NOMO-1 (cell line): ENCODE data around the gene APLN.
A peak's percentile ranks its signal among the peaks of the same experiment; 100 is the strongest.

Experiments used
- DNase-seq, 2 experiments: peaks; one replicate each; lab custom pipeline; 2025; ENCODE audit not compliant: unreplicated experiment in 2 of 2; lab: John Stamatoyannopoulos, UW

The APLN gene

GRCh38 chrX:129663171-129663570 is 8.4 kb upstream of the APLN start:
- DNase-seq, result no peak

- DNase-seq, result no peak
Observed at GRCh38 chrX:129661369-129661768, 6.6 kb upstream of the APLN start.

GRCh38 chrX:129659861-129660260 is 5.1 kb upstream of the APLN start:
- peak in 1 of 2 experiments; percentile 3 for DNase-seq

GRCh38 chrX:129659141-129659540 is 4.4 kb upstream of the APLN start:
- DNase-seq, result no peak

DNA sequence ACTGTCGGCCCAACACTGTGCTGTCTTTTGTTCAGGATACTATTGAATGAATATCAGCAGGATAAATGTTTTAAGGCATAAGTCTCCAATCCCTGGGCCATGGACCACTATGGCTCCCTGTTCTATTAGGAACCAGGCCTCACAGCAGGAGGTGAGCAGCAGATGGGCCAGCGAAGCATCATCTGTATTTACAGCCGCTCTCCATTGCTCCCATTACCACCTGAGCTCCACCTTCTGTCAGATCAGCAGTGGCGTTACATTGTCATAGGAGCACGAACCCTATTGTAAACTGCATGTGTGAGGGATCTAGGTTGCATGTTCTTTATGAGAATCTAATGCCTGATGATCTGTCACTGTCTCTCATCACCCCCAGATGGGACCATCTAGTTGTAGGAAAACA is 3.7 kb upstream of the APLN start:
- no peak for DNase-seq

- DNase-seq, result no peak
Observed at GRCh38 chrX:129655547-129656249, 942 bp upstream of the APLN start.

- no peak for DNase-seq
Observed at GRCh38 chrX:129653971-129654651, 645 bp downstream of the APLN start.

DNA sequence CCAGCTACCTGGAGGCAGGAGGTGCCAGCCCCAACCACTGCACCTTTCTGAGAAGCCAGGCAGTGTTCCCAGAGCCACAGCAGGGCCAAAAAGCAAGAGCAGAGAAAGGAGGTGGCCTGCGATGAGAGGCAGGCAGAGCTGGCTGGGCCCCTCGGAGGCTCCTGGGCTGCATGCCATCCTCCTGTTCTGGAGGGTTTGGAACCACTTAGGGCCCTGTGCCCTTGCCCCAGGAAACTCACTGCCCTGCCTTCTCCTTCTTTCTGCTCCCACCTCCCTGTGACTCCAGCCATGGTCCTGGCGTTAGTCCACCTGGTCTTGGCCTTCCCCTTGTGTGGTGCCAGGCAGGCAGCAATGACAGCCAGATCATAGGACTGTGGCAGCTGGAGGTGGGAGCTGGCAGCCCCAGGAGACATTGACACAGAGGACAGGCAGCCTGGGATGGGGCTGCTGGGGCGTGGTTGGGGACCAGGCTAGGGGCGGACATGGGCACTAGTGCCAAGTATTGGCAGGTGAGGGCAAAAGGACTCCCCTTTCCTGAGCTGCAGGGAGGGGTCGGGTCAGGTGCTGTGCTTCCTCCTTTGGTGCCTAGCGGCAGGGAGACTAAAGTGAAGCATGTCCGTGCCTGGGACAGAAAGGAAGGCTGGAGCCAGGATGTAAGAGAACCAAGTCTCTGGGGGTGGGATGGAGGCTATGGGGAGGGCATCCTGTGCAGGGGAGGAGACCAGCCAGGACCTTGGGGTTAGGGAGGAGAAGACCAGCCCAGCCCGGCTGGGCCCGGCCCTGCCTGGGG is 1.4 kb downstream of the APLN start:
- no peak for DNase-seq

GRCh38 chrX:129652565-129653169 is 2.1 kb downstream of the APLN start:
- DNase-seq, result no peak

DNA sequence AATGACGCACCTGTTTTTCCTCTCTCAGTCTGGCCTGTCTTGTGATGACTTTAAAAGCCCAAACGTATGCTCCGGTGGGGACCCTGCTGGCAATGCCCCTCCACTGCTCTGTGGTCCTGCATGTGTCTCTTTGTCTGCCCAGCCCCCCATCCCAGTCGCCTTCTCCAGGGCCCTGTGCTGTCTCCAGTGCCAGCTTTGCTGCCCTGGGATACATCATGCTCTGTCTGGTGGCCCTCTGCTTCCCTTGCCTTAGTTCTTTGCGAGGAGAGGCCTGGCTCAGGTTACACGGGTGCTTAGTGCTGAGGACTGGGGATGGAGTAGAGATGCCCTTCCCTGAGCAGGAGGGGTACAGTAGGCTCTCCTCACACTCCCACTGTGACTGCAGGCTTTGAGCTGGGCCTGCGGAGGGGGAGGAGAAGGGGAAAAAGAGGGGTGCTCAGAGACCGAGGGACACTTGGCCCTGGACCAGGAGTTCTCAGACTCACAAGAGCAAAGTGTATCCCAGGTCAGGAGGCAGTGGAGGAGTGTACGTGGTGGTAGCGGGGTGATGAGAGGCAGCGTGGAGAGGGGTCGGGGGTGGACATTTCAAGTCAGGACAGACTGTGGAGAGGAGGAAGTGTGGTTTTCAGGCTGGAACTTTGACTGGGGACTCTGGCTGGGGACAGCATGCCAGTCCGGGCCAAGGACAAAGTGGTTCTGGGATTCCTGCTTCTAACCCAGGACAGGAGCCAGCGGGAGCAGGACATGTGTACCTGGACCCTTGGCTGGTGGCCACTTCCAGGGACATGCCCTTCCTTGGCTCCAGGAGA is 2.8 kb downstream of the APLN start:
- no peak for DNase-seq

- DNase-seq, result no peak
Observed at GRCh38 chrX:129650821-129651510, 3.8 kb downstream of the APLN start.

DNA sequence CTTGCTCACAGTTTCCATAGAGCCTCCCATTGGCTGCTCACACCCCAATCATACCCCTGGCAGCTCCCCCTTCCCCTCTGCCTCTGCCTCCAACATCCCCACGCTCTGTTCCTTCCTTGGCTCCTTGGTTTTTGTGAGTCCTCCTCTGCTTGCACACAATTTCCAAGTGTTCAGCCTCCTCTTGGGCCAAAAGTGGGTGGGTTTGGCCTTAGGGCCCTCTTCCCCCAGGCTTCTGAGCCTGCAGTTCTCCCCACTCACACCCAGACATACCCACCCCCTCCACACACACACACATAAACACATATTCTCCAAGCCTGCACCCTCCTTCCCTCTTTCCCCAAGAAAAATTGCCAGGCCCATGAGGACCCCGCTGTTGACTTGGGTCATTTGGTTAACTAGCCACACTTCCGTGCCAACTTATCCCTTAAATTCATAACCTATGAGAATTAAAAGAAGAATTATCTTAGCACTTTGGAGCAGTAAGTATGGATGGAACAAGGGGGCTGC is 4.5 kb downstream of the APLN start:
- no peak for DNase-seq

DNA sequence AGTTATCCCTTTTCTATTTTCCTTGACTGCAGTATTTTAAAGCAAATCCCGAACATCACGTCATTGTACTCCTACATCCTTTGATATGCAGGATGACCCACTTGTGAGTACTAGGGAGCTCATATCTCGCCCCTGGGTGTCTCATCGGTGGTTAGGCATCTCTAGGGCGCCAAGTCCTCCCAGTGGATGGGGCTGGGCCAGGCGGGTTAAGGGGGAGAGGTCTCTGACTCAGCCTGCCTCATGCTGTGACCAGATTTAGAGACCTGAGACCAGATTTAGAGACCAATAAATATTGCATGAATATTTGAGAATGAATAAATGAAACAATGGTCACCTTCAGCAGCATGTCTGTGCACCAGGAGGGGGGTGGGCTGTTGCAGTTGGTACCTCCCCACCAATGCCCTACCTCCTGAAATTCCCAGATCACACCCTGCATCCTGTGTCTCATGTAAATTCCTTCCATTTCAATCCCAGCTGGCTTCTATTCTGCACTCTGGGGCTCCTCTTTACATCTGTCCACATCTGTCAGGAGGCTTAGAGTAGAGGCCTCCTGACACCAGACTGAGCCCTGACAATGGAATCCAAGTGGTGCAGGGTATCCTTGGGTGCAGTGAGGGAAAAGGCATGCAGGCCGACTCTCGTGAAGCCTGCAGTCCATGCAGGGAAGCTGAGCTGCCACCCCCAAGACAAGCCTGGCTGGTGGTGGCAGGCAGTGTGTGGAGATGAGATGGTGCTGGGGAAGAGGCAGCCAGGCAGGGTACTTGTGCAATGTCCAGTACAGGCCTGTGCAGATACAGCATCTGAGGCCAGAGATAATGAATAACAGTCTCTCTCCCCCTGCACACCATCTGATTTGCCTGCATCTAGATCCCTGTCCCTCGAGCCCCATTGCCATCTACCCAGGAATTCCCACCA is 5.2 kb downstream of the APLN start:
- no peak for DNase-seq

DNA sequence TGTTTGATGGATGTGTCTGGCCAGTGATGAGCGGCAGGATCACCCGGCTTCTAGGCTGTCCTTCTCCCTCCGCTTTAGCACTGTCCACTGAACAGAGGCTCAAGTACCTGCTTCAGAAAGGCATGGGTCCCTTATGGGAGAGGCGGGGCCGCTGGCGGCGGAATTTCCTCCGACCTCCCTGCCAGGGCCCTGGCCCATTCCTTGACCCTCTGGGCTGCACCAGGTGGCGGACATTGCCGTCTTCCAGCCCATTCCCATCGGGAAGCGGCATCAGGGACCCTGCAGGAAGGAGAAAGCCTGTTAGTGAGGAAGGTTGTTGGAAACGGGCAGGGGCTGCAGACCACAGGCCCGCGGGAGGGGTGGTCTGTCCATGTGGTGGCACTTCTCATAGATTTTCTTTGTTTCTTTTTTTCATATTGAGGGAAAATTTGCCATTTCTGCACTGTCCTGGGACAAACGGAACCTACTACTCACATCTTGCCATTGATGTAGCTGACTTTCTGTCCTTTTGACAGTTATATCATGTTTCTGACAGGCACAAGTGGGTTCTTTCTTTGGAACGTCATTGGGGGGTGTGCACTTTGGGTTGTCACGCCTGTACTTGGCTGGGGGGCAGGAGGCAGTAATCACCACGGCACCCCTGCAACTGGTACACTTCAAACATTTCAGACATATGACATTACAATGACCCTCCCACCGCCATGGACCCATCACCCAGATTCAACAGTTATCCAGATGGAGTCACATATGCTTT is 6.1 kb downstream of the APLN start:
- no peak for DNase-seq

GRCh38 chrX:129647418-129648410 is 7.0 kb downstream of the APLN start:
- DNase-seq, result no peak

DNA sequence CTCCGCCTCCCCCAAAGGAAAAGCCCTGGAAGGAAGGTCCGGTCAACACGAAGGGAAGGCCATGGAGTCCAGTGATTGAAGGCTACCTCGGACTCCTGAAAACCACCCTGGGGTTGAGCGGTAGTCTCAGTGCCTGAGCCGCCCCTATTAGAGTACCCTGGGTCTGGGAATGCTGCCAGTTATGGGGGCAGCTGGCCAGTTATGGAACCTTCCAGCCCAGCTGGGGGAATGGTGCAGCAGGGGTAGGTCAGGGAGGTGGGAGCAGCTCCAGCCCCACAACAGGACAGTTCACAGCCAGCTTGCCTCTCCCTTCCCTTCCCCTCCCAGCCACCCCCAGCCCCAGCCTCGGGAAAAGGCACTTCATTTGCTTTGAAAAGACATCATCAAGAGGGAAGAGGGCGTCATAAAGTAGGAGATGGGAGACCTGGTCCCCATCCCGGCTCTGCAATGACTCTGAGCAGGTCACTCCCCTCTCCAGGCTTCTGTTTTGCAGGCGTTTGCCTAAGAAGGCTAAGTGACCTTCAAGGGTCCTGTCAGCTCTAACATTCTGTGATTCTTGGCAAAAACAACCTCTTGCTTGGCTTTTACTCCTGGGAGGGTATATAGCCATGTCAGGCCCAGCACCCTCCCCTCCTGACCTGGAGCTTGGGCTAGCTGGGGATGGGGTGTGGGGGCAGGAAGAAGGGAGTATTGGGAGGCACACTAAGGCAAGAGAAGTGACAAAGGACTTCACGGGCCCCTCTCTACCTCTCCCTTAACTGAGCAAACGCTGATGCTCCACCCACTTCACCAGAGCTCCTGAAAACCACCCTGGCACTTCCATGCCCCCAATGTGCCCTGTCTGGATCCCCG is 8.0 kb downstream of the APLN start:
- no peak for DNase-seq
